ENCODE data around the gene APMAP. TPM values are rescaled to one million over a fixed set of nuclear protein-coding genes. Genes with fewer than 3 reads are reported as not detected.
A peak's percentile ranks its signal among the peaks of the same experiment; 100 is the strongest.

The APMAP gene
- polyA plus RNA-seq, 1 of the 3 experiments (the other 2 are of a cell fraction), result 107 TPM

GRCh38 chr20:25033265-25033923 lies 40.8 kb upstream of the APMAP start:
- Histone ChIP-seq H4K20me1 (ENCODE audit: insufficient read depth) (no peaks in the 10 kb centered on the region), H3K4me3 (ENCODE audit: low read depth in 2 of 2, low read length in 1 of 2) (no peak overlapping the region), H3K4me1 (ENCODE audit: control insufficient read depth in 1 of 2, insufficient read depth in 2 of 2, low read depth in 1 of 2, low read length in 1 of 2) (peaks cover 0 to 6% of the 10 kb centered on the region in 2 experiments; a peak in 1 of 4 replicates), H2AFZ (ENCODE audit: low read depth) (no peak overlapping the region), H3K9me2 (no peaks in the 10 kb centered on the region), H3F3A (replicated peaks; ENCODE audit: insufficient read depth) (no peaks in the 10 kb centered on the region), H3K79me2 (ENCODE audit: insufficient read depth) (no peaks in the 10 kb centered on the region), H3K4me2 (no peak overlapping the region), H3K36me3 (replicated peaks in 1 of 2; ENCODE audit: control insufficient read depth in 1 of 2, insufficient read depth in 2 of 2, low read length in 1 of 2) (no peaks in the 10 kb centered on the region), H3K27ac (ENCODE audit: low read depth in 2 of 2, low read length in 1 of 2) (no peak overlapping the region), H3K9me3 (no peaks in the 10 kb centered on the region), H3K9ac (no peak overlapping the region), H3K27me3 (ENCODE audit: insufficient read depth) (no peaks in the 10 kb centered on the region)
- CTCF ChIA-PET, result interaction anchor here (1.2 to 2.0 kb wide), 3 partner anchors 8 to 39 kb away, joined by 3 to 4 read pairs (median 3); no protein-coding TSS in a partner anchor
- 46% methylated on average over 6 of the region's 6 CpGs for WGBS (ENCODE audit: low lambda C conversion rate)
- POLR2A ChIA-PET, result no interaction called here
- TF ChIP-seq JUND (IDR thresholded peaks at IDR 0.05), result no peak
- TF ChIP-seq NFIC (IDR thresholded peaks at IDR 0.05; ENCODE audit: borderline replicate concordance), result 0 out of 2 replicates have a peak, but pooled peaks have one; percentile 16
- peak; percentile 16; the same call in 1 of the 2 replicates for TF ChIP-seq TCF12 (IDR thresholded peaks at IDR 0.05)
- peak; percentile 36 for DNase-seq

GRCh38 chr20:25032478-25033264 lies 40.1 kb upstream of the APMAP start:
- no peaks in the 10 kb centered on the region for H3K9me3 ChIP-seq
- H3F3A ChIP-seq (replicated peaks; ENCODE audit: insufficient read depth), result no peaks in the 10 kb centered on the region
- TF ChIP-seq, protein P1, sequence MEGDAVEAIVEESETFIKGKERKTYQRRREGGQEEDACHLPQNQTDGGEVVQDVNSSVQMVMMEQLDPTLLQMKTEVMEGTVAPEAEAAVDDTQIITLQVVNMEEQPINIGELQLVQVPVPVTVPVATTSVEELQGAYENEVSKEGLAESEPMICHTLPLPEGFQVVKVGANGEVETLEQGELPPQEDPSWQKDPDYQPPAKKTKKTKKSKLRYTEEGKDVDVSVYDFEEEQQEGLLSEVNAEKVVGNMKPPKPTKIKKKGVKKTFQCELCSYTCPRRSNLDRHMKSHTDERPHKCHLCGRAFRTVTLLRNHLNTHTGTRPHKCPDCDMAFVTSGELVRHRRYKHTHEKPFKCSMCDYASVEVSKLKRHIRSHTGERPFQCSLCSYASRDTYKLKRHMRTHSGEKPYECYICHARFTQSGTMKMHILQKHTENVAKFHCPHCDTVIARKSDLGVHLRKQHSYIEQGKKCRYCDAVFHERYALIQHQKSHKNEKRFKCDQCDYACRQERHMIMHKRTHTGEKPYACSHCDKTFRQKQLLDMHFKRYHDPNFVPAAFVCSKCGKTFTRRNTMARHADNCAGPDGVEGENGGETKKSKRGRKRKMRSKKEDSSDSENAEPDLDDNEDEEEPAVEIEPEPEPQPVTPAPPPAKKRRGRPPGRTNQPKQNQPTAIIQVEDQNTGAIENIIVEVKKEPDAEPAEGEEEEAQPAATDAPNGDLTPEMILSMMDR (IDR thresholded peaks at IDR 0.05), result no peak
- TF ChIP-seq, protein P2, sequence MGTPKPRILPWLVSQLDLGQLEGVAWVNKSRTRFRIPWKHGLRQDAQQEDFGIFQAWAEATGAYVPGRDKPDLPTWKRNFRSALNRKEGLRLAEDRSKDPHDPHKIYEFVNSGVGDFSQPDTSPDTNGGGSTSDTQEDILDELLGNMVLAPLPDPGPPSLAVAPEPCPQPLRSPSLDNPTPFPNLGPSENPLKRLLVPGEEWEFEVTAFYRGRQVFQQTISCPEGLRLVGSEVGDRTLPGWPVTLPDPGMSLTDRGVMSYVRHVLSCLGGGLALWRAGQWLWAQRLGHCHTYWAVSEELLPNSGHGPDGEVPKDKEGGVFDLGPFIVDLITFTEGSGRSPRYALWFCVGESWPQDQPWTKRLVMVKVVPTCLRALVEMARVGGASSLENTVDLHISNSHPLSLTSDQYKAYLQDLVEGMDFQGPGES (IDR thresholded peaks at IDR 0.05; ENCODE audit: low read depth, low read length), result no peak
- no peak for TF ChIP-seq FOXJ3 (CRISPR knock-in tag; IDR thresholded peaks at IDR 0.05)
- TF ChIP-seq YY1 (IDR thresholded peaks at IDR 0.05; ENCODE audit: low read depth), result no peak
- no peak for TF ChIP-seq REST (IDR thresholded peaks at IDR 0.05; ENCODE audit: low read depth, low read length)
- TF ChIP-seq RFX5 (IDR thresholded peaks at IDR 0.05; ENCODE audit: low read length), result no peak
- no peak for TF ChIP-seq CHD2 (IDR thresholded peaks at IDR 0.05; ENCODE audit: low read length, partially characterized antibody)
- TF ChIP-seq NRF1 (IDR thresholded peaks at IDR 0.05; ENCODE audit: low read depth, low read length), result no peak
- TF ChIP-seq MAX (IDR thresholded peaks at IDR 0.05; ENCODE audit: low read depth), result no peak
- TF ChIP-seq RXRA (IDR thresholded peaks at IDR 0.05; ENCODE audit: borderline replicate concordance, low read depth), result no peak
- TF ChIP-seq SMC3 (IDR thresholded peaks at IDR 0.05; ENCODE audit: low read depth, low read length), result no peak
- TF ChIP-seq FOXM1 (IDR thresholded peaks at IDR 0.05; ENCODE audit: low read depth), result no peak
- no peak for TF ChIP-seq RAD21 (IDR thresholded peaks at IDR 0.05; ENCODE audit: low read length)
- no peak overlapping the region for H3K4me2 ChIP-seq
- WGBS (ENCODE audit: low lambda C conversion rate), result 86% methylated on average over 23 of the region's 29 CpGs
- no peak for DNase-seq
- POLR2A ChIA-PET, result no interaction called here
- H2AFZ ChIP-seq (ENCODE audit: low read depth), result no peak overlapping the region
- H3K79me2 ChIP-seq (ENCODE audit: insufficient read depth), result no peaks in the 10 kb centered on the region
- H4K20me1 ChIP-seq (ENCODE audit: insufficient read depth), result no peaks in the 10 kb centered on the region
- no peak overlapping the region for H3K27ac ChIP-seq (ENCODE audit: low read depth in 2 of 2, low read length in 1 of 2)
- H3K4me3 ChIP-seq (ENCODE audit: low read depth in 2 of 2, low read length in 1 of 2), result no peak overlapping the region
- H3K27me3 ChIP-seq (ENCODE audit: insufficient read depth), result no peaks in the 10 kb centered on the region
- CTCF ChIA-PET, result interaction anchor here (1.2 to 2.0 kb wide), 2 partner anchors 30 to 38 kb away, joined by 3 to 4 read pairs; no protein-coding TSS in a partner anchor
- no peaks in the 10 kb centered on the region for H3K36me3 ChIP-seq (replicated peaks in 1 of 2; ENCODE audit: control insufficient read depth in 1 of 2, insufficient read depth in 2 of 2, low read length in 1 of 2)
- H3K9me2 ChIP-seq, result no peaks in the 10 kb centered on the region
- no peak overlapping the region for H3K9ac ChIP-seq
- peaks cover 0 to 6% of the 10 kb centered on the region in 2 experiments; a peak in 1 of 4 replicates for H3K4me1 ChIP-seq (ENCODE audit: control insufficient read depth in 1 of 2, insufficient read depth in 2 of 2, low read depth in 1 of 2, low read length in 1 of 2)
